Fibroblast of skin of scalp (primary cell): ENCODE measurements around the gene ARID4B.
"Not testable (repeated sequence)": the region's sequence is repeated elsewhere in the genome, so short reads cannot be mapped to it uniquely, and the experiment has no call there.

Source experiments
- DNase-seq: peaks from one replicate; pipeline ENCODE4 v3.0.0-alpha.2; 2013

Gene ARID4B

GRCh38 chr1:235159284-235159683 is 168.7 kb downstream of the ARID4B start:
- not testable (repeated sequence) for DNase-seq

- no peak for DNase-seq
These were observed 169.3 kb downstream of the ARID4B start for GRCh38 chr1:235158680-235159079.

GRCh38 chr1:235157150-235157549 is 170.8 kb downstream of the ARID4B start:
- no peak for DNase-seq

- no peak for DNase-seq
These were observed 171.2 kb downstream of the ARID4B start for GRCh38 chr1:235156740-235157139.

- DNase-seq: no peak
These were observed 171.7 kb downstream of the ARID4B start for GRCh38 chr1:235156265-235156664.

- DNase-seq: no peak
These were observed 175.7 kb downstream of the ARID4B start for GRCh38 chr1:235152235-235152634.

GRCh38 chr1:235151033-235151432 is 176.9 kb downstream of the ARID4B start:
- no peak for DNase-seq

- DNase-seq: no peak
These were observed 178.2 kb downstream of the ARID4B start for GRCh38 chr1:235149824-235150223.

GRCh38 chr1:235147269-235147668 is 180.7 kb downstream of the ARID4B start:
- DNase-seq: no peak

GRCh38 chr1:235145639-235146038 is 182.3 kb downstream of the ARID4B start:
- DNase-seq: no peak

- DNase-seq: no peak
These were observed 185.0 kb downstream of the ARID4B start for GRCh38 chr1:235142991-235143390.

- no peak for DNase-seq
These were observed 188.7 kb downstream of the ARID4B start for GRCh38 chr1:235139315-235139714.

GRCh38 chr1:235138821-235139220 is 189.2 kb downstream of the ARID4B start:
- no peak for DNase-seq

- DNase-seq: no peak
These were observed 191.9 kb downstream of the ARID4B start for GRCh38 chr1:235136111-235136510.

- no peak for DNase-seq
These were observed 193.8 kb downstream of the ARID4B start for GRCh38 chr1:235134171-235134570.

- DNase-seq: no peak
These were observed 194.9 kb downstream of the ARID4B start for GRCh38 chr1:235133086-235133485.

GRCh38 chr1:235131961-235132360 is 196.0 kb downstream of the ARID4B start:
- no peak for DNase-seq

GRCh38 chr1:235130766-235131270 is 197.2 kb downstream of the ARID4B start:
- DNase-seq: no peak

GRCh38 chr1:235129774-235130570 is 198.0 kb downstream of the ARID4B start:
- no peak for DNase-seq

- DNase-seq: peak; percentile 99
These were observed 199.3 kb downstream of the ARID4B start, which contains the start of gene TOMM20 for GRCh38 chr1:235128456-235129328. TOMM20 (minus strand) TSS chr1:235128837; CDS start chr1:235128715, 122 bp downstream.

GRCh38 chr1:235127732-235128455 is 200.1 kb downstream of the ARID4B start:
- no peak for DNase-seq

GRCh38 chr1:235127203-235127602 is 200.8 kb downstream of the ARID4B start:
- no peak for DNase-seq

- DNase-seq: no peak
These were observed 203.3 kb downstream of the ARID4B start for GRCh38 chr1:235124665-235125064.
